Right lung (tissue), 5 donors: ENCODE results near the gene EXOC3L2. TPM values are rescaled to one million over a fixed set of nuclear protein-coding genes. Genes with fewer than 3 reads are reported as not detected.

Source experiments
- DNase-seq, 2 donors: peaks; one replicate each; pipeline ENCODE4 v3.0.0-alpha.2; 2013
- polyA plus RNA-seq, 5 donors: library from polyadenylated mRNA; unstranded; fragments of 120-200 nt; gene quantifications; one replicate each; pipeline versions ENCODE4 v1.2.1 to v1.2.3, GENCODE V29; 2013; ENCODE audit warnings: inconsistent platforms in 1 of 5, low replicate concordance in 1 of 5; ENCODE audit not compliant: insufficient read length in 5 of 5, insufficient read depth in 1 of 5

The EXOC3L2 gene
- polyA plus RNA-seq, 5 donors: 0.84 to 2.8 (median 1.5) TPM

- DNase-seq: no peak
Measured at GRCh38 chr19:45180936-45181335, 64.3 kb downstream of the EXOC3L2 start.

GRCh38 chr19:45179892-45180370, 65.3 kb downstream of the EXOC3L2 start:
- DNase-seq: no peak

DNA sequence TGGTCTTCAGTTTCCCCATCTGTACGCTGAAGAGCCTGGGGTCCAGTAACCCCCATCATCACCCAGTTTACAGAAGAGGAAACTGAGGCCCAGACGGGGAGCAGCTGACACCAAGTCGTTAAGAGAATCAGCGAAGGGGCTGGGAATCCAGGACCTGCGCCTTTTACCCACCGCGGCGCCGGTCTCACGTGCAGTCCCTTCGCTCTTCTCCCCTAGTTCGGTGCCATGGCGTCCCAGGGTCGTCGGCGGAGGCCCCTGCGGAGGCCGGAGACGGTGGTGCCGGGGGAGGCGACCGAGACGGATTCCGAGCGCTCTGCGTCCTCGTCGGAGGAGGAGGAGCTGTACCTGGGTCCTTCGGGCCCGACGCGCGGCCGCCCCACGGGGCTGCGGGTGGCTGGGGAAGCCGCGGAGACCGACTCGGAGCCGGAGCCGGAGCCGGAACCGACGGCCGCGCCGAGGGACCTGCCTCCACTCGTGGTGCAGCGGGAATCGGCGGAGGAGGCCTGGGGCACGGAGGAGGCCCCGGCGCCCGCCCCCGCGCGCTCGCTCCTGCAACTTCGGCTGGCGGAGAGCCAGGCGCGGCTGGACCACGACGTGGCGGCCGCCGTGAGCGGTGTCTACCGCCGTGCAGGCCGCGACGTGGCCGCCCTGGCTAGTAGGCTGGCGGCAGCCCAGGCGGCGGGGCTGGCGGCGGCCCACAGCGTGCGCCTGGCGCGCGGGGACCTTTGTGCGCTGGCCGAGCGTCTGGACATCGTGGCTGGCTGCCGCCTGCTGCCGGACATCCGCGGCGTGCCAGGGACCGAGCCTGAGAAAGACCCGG, 65.9 kb downstream of the EXOC3L2 start:
- DNase-seq: no peak

DNA sequence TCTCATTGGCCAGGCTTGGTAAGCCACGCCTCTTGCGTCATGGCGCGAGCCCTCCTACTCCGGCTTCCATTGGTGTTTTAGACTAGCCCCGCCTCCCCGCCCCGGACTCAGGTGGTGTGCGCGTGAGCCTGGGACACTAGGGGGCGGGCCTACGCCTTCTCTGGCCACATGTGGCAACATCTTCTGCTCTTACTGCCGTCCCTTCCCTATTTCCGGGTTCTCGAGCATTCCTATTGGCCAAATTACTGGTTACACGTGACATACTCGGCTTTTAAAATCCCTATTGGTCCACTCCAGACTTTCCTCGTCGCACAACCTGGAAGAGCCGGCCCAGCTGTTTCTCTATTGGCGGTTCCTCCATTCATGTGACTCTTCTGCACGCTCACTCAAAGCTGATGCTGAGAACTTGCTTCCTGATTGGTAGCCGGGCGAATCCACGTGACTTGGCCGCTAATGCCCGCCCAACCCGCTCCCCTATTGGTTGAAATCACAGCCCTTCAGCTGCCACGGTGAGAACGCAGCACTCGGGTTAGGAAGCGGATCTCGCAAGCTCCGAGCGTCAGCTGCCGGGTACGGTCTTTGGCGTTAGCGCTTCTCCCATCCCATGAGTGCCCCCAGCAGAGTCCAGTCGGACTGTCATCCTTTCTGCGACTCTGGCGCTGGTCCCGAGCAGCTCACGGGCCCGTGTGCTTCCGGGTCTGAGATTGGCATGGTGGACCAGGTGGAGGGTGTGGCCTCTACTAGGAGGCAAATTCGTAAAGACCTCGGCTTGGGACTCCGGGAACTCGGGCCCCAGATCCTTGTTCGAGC, 66.7 kb downstream of the EXOC3L2 start, which contains the start of gene BLOC1S3:
TSS of gene BLOC1S3 (plus strand) at position 523 of the 810 bp plus-strand sequence. CDS start 513 bp downstream, outside the sequence.
- DNase-seq: peak; percentile 99 to 100

GRCh38 chr19:45177817-45178261, 67.4 kb downstream of the EXOC3L2 start, which contains the start of gene TRAPPC6A:
TRAPPC6A (minus strand) TSS chr19:45178237; CDS start chr19:45178218, 19 bp downstream.
- no peak for DNase-seq

DNA sequence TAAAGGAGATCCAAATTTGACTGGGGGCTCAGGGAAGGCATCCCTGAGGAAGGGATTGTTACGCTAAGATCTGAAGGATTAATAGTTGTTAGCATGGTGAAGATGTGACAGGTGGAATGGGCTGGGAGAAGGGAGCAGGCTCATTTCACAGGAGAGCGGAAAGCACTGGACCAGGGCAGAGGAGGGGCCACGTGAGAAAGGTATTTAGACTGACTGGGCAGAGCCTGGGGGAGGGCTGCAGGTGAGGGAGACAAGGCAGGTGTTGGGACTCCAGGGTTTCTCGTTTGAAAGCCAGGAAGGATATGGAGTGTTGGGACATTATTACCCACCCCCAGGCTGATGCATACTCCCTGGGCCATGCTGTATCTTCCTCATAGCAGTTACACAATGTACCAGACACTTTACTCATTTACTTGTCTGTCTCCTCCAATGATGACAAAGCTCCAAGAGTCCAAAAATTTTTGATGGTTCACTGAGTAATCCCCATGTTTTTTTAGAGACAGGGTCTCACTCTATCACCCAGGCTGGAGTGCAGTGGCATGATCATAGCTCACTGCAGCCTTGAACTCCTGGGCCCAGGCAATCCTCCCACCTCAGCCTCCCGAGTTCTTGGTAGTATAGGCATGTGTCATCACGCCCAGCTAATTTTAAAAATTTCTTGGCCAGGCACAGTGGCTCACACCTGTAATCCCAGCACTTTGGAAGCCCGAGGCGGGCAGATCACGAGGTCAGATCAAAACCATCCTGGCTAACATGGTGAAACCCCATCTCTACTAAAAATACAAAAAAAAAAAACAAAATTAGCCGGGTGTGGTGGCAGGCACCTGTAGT, 69.5 kb downstream of the EXOC3L2 start:
- DNase-seq: no peak

GRCh38 chr19:45173816-45174215, 71.4 kb downstream of the EXOC3L2 start:
- DNase-seq: no peak

DNA sequence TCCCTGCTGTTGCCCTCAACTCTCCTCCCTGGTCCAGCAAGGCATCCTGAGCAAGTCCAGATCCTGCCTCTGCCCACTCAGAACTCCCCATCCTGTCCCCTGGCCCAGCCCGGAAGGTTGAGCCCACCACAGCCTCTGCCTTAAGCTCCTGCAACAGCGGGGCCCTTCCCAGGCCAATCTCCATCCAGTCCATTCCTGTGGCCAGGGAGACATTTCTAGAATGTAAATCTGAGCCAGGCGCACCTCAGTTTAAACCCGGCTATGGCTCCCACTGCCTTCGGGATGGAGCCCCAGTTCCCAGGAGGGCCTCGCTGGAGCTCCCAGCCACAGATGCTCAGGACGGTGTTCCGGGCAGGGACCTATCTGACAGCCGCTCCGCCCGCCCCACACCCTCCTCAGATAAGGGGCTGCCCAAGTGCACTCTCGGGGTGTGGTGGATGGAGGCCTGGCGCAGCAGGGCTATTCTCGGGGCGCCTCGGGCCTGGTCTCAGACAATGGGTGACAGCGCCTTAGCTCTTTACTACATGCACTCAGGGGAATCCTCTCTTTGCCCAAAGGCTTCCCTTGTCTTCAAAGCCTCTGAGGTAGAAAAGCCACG, 72.5 kb downstream of the EXOC3L2 start:
- no peak for DNase-seq

DNA sequence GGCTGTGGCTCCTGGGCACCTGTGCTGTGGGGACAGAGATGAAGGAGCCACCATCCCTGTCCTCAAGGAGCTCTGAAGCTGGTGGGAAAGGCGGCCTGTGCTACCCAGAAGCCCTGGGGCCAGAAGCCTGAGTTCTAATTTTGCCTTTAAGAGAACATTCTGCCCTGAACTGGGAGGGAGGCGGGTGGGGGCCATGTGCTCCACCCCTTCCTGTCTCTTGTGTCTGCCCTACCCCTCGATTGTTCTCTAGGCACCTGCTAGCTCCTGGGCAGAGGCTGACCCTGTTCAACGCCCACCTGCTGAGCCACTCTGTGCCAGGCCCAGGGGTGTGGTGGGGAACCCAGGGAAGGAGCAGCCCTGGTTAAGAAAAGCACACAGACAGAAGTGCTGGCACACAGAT, 73.0 kb downstream of the EXOC3L2 start:
- no peak for DNase-seq

GRCh38 chr19:45171211-45171623, 74.0 kb downstream of the EXOC3L2 start:
- DNase-seq: no peak

DNA sequence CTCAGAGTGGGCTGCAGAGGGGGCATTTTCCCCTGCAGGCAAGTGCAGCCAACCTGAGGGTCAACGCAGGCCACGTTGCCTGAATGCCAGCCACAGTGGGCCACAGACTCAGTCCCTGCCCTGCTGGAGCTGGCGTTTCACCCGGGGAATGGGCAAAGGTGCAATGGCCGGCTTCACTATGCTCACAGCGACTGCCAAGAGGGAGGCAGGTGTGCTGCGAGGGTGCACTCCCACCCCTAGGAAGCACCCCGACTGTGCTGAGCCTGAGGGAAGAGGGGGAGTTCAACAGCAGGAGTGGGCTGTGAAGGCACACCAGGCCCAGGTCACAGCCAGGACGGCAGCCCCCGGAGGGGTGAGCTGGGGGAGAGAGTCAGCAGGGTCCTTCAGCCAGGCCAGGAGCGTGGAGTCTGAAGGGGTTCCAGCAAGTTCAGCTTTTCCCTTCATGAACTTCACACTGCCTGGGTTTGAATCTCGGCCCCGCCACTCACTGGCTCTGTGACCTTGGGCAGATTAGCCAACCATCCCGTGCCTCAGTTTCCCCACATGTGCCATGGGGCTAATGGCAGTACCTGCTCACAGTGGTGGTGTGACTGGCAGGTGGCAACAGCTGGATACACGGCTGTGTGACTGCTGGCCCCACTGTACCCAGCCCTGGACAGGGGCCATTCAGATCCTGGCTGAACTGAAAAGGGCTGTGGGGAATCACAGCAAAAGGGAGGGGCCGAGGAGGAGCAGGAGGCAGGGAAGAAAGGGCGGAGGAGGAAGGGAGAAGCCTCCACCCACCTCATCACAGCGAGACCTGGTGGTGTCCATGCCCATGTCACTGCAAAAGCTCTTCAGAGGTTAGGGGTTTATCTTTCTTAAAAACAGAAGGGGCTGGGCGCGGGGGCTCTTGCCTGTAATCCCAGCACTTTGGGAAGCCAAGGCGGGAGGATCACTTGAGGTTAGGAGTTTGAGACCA, 74.8 kb downstream of the EXOC3L2 start:
- no peak for DNase-seq

DNA sequence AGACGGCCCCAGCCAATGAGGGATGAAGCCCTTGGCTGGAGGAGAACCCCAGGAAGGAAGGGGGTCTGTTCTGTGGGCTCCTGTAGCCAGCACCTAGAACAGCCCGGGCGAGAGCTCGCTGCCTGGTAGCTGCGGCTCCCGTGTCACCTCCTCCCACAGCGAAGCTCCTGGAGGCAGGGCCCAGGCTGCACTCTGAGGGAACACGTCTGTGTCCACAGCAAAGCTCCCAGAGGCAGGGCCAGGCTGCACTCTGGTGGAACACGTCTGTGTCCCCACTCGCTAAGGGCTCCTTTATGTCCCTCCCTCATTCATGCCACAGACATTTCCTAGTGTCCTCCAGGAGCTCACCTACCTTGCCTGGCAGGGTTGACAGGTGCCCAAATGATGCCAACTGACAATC, 75.6 kb downstream of the EXOC3L2 start:
- no peak for DNase-seq

DNA sequence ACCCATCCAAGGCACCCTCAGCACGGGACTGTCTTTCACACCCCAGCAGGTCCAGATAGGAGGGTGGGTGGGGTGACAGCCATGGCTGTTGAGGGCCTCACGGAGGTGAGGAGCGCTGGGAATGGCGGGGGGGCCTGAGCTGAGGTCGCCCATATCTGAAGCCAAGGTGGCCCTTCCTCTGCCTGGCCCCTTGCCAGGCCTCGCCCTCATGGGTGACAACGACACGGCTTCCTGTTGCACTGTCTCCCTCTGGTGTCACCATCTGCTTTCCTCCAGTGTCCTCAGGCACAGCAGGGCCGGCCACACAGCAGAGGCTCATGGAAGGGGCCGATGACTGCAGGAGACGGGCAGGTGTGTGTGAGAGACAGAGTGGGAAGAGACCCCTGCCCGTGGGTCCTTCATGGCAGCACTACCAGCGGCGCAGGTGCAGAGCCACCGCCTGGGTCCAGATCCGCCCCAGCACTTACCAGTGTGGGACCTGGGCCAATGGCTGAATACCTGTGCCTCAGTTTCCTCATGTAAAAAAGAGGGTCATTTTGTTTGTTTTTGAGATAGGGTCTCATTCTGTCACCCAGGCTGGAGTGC, 76.3 kb downstream of the EXOC3L2 start:
- DNase-seq: no peak

- DNase-seq: no peak
Measured at GRCh38 chr19:45166723-45167252, 78.4 kb downstream of the EXOC3L2 start.

- DNase-seq: no peak
Measured at GRCh38 chr19:45164577-45165335, 80.5 kb downstream of the EXOC3L2 start.

- DNase-seq: no peak
Measured at GRCh38 chr19:45163751-45164460, 81.3 kb downstream of the EXOC3L2 start.

- DNase-seq: no peak
Measured at GRCh38 chr19:45163156-45163555, 82.1 kb downstream of the EXOC3L2 start.
